GM23248 (cell line): ENCODE data around the gene KIR3DL2.

Experiments
- EZH2 ChIP-seq: fragments of 200-600 bp; sonication (generic); IDR thresholded peaks from 2 replicates; pipeline ENCODE4 v1.6.1; 2018; ENCODE audit warnings: antibody characterized with exemption, mild to moderate bottlenecking; ENCODE audit not compliant: insufficient read depth, poor library complexity, severe bottlenecking
- EZH2phosphoT487 ChIP-seq: fragments of 200-600 bp; sonication (generic); IDR thresholded peaks from 2 replicates; pipeline ENCODE4 v1.6.1; 2018; ENCODE audit warnings: antibody characterized with exemption, moderate library complexity, mild to moderate bottlenecking, low read depth; ENCODE audit not compliant: insufficient read depth

DNA sequence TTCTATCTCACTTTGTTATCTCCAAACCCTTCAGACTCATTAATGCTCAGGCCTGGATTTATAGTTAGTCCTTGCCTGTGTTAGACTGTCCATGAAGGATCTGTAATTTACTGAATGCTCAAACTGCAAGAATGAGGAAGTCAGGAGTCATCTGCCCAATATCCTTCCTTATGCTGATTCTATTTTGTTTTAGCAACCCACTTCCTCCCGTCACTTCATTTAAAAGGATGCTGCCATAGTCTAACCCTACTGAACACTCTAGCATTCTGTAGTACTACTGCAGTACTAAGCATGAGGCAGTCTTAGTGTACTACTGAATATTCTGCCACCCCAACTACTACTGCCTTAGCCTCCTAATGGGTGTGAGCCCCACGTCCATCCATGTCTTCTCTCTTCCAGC, 25.3 kb downstream of the KIR3DL2 start:
- TF ChIP-seq EZH2 = no peak
- TF ChIP-seq EZH2phosphoT487 = no peak
